Regular cardiac myocyte (primary cell): Measurements from ENCODE around the gene RPLP2. TPM values are rescaled to one million over a fixed set of nuclear protein-coding genes. Genes with fewer than 3 reads are reported as not detected.

ENCODE experiments used
- total RNA-seq: library from RNA; depleted of rRNA; stranded (reverse); fragments of >200 nt; gene quantifications from 2 replicates; pipeline ENCODE4 v1.2.3, GENCODE V29; 2014

Gene RPLP2
- total RNA-seq, result 101 and 189 TPM in 2 replicates

DNA sequence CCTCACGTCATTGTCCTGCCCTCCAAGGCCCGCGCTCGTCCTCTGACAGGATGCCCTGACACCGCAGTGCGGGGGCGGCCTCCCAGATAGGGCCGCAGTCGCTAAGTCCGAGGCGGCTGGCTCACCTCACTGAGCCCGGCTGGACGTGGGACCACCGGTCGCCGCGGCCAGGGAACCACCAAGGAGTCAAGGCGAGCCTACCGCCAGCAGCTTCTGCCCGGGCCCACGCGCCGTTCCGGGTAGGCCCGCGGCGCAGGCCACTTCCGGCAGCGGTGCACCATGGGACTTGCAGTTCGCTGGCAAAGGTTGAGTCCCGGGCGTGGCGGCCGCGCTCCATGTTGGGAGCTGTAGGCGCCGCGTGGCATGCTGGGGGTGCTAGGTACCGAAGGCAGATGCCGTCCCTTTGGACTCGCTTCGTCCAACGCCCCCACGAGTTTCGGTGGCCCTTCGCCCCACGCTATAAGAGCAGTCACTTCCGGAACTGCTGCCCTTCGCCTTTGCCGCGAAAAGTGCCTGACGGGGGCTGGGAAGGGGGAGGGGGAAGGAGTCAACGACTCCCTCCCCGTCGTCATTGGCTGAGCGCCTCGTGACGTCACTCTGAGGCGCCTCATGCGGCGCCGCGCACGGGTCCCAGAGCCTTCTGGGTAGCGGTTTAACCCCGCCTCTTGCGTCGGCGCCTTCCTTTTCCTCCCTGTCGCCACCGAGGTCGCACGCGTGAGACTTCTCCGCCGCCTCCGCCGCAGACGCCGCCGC, at the start of gene RPLP2:
RPLP2 (plus strand) TSS at position 681 of the 753 bp plus-strand sequence. CDS start 268 bp downstream, outside the sequence.

DNA sequence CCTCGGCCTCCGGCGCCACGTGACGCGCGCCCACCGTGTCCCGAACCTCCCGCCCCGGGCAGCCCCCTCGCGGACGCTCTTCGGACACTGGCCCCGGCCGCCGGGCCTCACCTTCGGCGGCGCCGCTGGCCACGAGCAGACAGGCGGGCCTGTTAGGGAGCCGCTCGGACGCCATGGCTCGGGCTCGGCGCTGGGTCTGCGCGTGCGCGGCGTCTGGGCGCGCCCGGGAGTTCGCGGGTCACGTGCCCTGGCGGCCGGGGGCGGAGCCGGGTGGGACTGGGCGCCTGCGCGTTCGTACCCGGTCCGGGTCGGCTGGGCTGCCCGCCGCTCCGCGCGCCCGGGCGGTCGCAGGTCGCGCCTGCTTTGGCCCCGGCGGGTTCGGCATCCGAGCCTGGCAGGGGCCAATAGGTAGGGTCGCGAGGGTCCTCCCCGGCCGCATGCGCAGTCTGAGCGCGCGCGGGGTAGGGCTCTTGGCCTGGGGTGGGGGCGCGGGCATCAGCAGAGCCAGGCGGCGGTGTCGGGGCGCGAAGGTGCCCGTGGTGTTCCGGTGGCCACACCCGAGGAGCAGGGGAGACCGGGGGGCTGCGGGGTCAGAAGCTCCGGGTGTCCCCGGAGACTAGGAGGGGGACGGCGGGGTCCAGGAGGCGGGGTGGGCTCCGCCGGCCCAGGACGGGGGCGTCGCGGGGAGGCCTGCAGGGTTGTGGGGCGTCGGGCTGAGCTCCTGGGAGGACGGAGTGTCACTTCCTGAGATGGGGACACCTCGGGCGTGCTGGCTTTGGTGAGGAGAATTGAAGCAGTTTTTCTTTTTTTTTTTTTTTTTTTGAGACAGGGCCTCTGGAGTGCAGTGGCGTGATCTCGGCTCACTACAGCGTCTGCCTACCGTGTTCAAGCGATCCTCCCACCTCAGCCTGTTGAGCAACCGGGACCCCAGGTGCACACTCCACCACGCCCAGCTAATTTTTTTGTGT, 32.2 kb upstream of the RPLP2 start, which contains the start of gene GATD1:
GATD1 (minus strand) TSS at position 200 of the 968 bp plus-strand sequence; CDS start at position 175, 25 bp downstream.

DNA sequence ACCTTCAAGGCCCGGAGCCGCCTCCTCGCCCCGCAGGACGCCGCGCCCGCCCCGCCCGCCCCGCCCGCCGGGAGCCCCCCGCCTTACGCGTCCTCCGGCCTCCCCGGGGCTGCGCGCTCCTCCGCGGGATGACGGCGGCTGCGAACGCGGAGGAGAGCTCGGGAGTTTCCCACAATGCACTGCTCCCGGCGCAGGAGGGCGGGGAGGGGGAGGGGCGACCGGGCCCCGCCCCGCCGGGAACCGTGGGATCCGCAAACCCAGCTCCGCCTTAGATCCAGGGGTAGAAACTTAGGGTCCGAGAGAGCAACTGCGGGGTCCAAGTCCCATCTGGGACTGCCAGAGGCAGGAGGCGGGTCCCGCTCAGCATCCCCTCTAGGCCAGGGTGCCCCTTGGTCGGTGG, 19.8 kb upstream of the RPLP2 start, which contains the start of gene CEND1:
CEND1 (minus strand) TSS at position 148 of the 400 bp plus-strand sequence. CDS start 1,514 bp downstream, outside the sequence.

DNA sequence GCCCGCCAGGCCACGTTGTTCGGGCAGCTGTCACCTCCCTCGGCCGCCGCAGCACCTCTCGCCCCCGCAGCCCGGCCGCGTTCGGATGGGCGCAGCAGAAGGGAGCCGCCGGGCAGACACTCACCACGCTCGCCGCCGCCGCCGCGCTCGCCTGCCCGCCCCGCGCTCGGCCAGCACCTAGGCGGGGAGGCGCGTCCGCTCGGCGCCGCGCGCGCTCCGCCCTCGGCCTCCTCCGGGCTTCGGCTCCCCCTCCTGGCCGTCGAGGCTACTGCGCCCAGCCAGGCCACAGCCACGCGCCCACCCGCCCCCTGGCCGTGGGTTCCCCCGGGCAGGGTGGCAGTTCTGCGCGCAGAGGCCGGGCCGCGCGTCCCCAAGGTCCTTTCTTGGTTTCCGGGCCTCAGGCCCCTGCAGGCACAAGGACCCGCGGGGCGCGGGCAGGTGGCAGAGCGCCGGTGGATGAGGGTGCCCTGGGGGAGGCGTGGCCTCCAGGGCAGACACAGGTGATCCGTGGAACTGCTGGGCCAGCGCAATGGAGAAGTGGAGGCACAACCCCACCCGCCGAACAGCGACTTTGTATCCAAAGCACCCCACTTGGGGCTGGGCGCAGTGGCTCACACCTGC, 11.6 kb upstream of the RPLP2 start, which contains the start of gene SLC25A22:
SLC25A22 (minus strand) TSS at position 189 of the 621 bp plus-strand sequence. CDS start 3,275 bp downstream, outside the sequence.

DNA sequence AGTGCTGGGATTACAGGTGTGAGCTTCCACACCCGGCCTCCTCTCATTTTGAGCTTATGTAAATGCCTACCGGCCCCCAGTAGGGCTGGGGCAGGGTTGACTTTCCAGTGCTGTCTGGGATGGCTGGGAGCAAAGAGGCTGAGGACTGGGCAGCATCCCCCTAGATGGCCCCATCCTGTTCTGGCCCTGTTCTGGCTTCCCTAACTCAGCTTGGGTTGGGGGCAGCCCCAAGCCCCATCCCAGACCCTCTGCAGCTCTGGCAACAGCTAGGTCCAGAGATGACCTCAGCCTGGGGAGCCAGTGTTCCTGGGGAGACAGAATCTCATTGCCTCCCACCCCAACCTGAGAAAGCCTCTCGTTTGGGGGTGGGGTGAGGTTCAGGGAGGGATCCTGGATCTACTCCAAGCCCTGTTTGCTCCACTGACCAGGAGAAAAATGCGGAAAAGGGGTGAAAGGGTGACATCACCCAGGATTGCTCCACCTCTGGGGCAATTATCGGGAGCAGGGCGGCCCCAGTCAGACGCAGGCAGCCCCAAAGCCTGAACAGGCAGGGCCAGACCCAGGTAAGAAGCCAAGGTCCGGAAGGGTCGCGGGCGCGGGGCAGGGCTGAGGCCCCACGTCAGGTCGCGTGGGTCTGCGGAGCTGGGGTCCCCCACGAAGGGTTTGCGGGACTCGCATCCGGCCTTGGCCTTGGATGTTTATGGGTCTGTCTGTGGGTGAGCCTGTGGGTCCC, 8.8 kb downstream of the RPLP2 start, which contains the start of gene PNPLA2:
PNPLA2 (plus strand) TSS at position 519 of the 733 bp plus-strand sequence. CDS start 805 bp downstream, outside the sequence.

DNA sequence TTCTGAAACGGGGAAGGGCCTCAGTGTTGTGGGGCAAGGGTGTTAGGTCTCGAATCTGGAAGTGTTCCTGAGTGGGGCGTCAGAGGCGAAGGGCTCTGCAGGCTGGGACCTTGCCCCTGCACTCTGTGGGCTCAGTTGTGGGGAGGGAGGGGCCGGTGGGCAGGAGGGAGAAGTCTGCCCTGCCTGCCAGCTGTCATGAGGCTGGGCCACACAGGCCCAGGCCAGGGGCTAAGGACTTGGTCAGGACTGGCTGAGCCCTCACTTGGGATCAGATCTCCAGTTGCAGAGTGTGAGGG, 18.1 kb downstream of the RPLP2 start, which contains the start of gene CRACR2B:
CRACR2B (plus strand) TSS at position 23 of the 296 bp plus-strand sequence. CDS start 689 bp downstream, outside the sequence.

DNA sequence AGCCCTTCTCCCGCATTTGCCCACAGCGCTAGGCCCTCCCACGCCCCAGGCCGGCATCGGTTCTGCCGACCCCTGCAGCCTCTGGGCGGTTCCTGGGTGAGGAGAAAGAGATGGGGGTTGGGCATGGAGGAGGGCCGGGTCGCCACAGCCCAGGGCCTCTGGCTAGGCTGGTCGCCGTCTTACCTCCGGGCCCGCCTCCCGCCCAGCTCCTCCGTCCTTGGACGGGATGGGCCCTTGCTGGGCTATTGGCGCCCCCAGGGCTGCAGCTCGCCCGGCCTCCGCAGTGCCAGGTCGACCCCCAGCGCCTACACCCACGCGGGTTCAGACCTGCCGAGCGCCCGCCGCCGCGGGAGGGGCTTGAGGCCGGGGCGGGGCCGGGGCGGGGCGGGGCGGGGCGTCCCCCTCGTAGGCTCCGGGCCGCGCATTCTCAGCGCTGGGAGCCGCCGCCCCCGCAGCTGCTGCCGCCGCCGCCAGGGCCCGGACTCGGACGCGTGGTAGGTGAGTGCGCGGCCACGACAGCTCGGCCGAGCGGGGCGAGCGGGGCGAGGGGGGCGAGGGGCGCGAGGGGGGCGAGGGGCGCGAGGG, 22.9 kb downstream of the RPLP2 start, which contains the start of gene CD151:
CD151 (plus strand) TSS at position 424 of the 585 bp plus-strand sequence. CDS start 3,118 bp downstream, outside the sequence.

DNA sequence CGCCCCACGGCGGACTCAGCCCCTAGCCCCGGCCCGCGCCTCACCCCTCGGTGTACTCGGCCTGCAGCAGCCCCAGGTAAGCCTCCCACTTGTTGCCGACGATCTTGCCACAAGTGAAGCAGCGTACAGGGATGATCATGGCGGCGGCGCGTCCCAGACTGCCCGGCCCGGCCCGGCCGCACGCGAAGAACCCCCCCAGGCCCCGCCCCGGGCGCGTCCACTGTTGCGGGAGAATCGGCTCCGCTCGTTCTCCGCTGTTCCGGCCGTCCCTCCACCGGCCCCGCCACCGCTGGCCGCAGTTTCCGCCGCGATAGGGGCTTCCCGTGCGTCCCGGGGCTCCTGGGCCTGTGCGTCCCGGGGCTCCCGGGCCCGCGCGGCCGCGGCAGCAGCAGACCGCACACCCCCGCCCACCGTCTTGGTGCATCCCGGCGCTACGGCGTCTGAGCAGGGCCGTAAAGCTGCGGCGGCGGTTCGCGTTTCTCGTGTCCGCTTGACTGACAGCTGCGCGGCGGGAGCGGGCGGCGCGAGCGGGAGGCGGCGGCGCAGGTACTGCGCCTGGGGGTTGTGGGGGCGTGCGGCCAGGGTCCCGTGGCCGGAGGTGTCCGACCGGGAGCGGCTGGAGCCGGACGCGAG, 32.7 kb downstream of the RPLP2 start, which contains the start of the genes POLR2L and TSPAN4:
POLR2L (minus strand) TSS at position 160 of the 633 bp plus-strand sequence; CDS start at position 139, 21 bp downstream.
TSPAN4 (plus strand) TSS at position 483 of the 633 bp plus-strand sequence. CDS start 7,453 bp downstream, outside the sequence.

Other genes starting within 250 kb of the RPLP2 start
- under 0.01 and 0.85 TPM in 2 replicates for gene LMNTD2, start 249.2 kb upstream of the RPLP2 start, total RNA-seq
- gene RASSF7, start 249.0 kb upstream of the RPLP2 start, total RNA-seq, result 5.9 and 6.2 TPM in 2 replicates
- 22.3 and 28.4 TPM in 2 replicates for gene PHRF1, start 233.5 kb upstream of the RPLP2 start, total RNA-seq
- gene IRF7, start 194.0 kb upstream of the RPLP2 start, total RNA-seq, result 6.3 and 7.9 TPM in 2 replicates
- not detected in 2 replicates for gene CDHR5, start 185.0 kb upstream of the RPLP2 start, total RNA-seq
- not detected in 2 replicates for gene SCT, start 182.8 kb upstream of the RPLP2 start, total RNA-seq
- gene DRD4, start 172.7 kb upstream of the RPLP2 start, total RNA-seq, result not detected in 2 replicates
- gene DEAF1, start 114.7 kb upstream of the RPLP2 start, total RNA-seq, result 24.2 and 28.2 TPM in 2 replicates
- 6.8 and 8.1 TPM in 2 replicates for gene TMEM80, start 114.2 kb upstream of the RPLP2 start, total RNA-seq
- gene EPS8L2, start 103.7 kb upstream of the RPLP2 start, total RNA-seq, result 19.0 and 22.8 TPM in 2 replicates
- gene TALDO1, start 62.5 kb upstream of the RPLP2 start, total RNA-seq, result 98.9 and 103 TPM in 2 replicates
- gene GATD1, start 32.5 kb upstream of the RPLP2 start, total RNA-seq, result 17.1 and 23.1 TPM in 2 replicates
- gene CEND1, start 19.9 kb upstream of the RPLP2 start, total RNA-seq, result 0.28 and 0.96 TPM in 2 replicates
- gene SLC25A22, start 11.7 kb upstream of the RPLP2 start, total RNA-seq, result 7.0 and 15.0 TPM in 2 replicates
- gene PIDD1, start 4.7 kb upstream of the RPLP2 start, total RNA-seq, result 5.4 and 7.0 TPM in 2 replicates
- 13.0 and 15.5 TPM in 2 replicates for gene PNPLA2, start 8.9 kb downstream of the RPLP2 start, total RNA-seq
- 0.58 and 1.4 TPM in 2 replicates for gene CRACR2B, start 18.0 kb downstream of the RPLP2 start, total RNA-seq
- 299 and 568 TPM in 2 replicates for gene CD151, start 23.0 kb downstream of the RPLP2 start, total RNA-seq
- 51.0 and 132 TPM in 2 replicates for gene POLR2L, start 32.6 kb downstream of the RPLP2 start, total RNA-seq
- gene TSPAN4, start 32.9 kb downstream of the RPLP2 start, total RNA-seq, result 109 and 143 TPM in 2 replicates
- gene CHID1, start 100.8 kb downstream of the RPLP2 start, total RNA-seq, result 60.3 and 75.5 TPM in 2 replicates
- gene AP2A2, start 115.9 kb downstream of the RPLP2 start, total RNA-seq, result 18.3 and 27.8 TPM in 2 replicates
- gene MUC6, start 226.8 kb downstream of the RPLP2 start, total RNA-seq, result not detected in 2 replicates